Measurements from ENCODE around the gene BOD1. TPM values are rescaled to one million over a fixed set of nuclear protein-coding genes. Genes with fewer than 3 reads are reported as not detected.
"Not testable (repeated sequence)": the region's sequence is repeated elsewhere in the genome, so short reads cannot be mapped to it uniquely, and the experiment has no call there.

The BOD1 gene
- total and polyA plus RNA-seq, 9 of the 15 experiments (the other 6 are each of a cell fraction or from before 2014, with no cell fraction given) = 10.1 to 31.6 (median 22.6) TPM

GRCh38 chr5:173590436-173591055 lies 25.9 kb downstream of the BOD1 start:
- ATAC-seq (no peak), FAIRE-seq (no peak), DNase-seq (ENCODE audit: extremely low read depth in 1 of 4, low spot score in 3 of 4) (no peak)
- Histone ChIP-seq H3K27me3 (ENCODE audit: control insufficient read depth in 2 of 2, insufficient read depth in 2 of 2, low read length in 2 of 2) (no peaks in the 10 kb centered on the region; a peak in 1 of 5 replicates), H3K4me1 (replicated peaks in 1 of 2; ENCODE audit: control insufficient read depth in 2 of 2, insufficient read depth in 2 of 2, low read length in 2 of 2) (no peaks in the 10 kb centered on the region), H3K9ac (ENCODE audit: insufficient read depth in 1 of 2, low read depth in 2 of 2, low read length in 2 of 2) (no peak overlapping the region), H2AFZ (ENCODE audit: low read depth, low read length) (no peak overlapping the region), H3K27ac (ENCODE audit: extremely low read depth, low read depth, low read length) (no peak overlapping the region), H3K79me2 (ENCODE audit: control insufficient read depth, insufficient read depth, low read length) (no peaks in the 10 kb centered on the region), H3K4me3 (no peak overlapping the region), H3K4me2 (ENCODE audit: insufficient read depth, low read length) (no peak overlapping the region), H3K36me3 (ENCODE audit: control insufficient read depth, insufficient read depth, low read length) (no peaks in the 10 kb centered on the region), H3K9me3 (replicated peaks; ENCODE audit: control insufficient read depth, insufficient read depth, low read depth, low read length) (peaks cover 10% of the 10 kb centered on the region), H4K20me1 (replicated peaks; ENCODE audit: control insufficient read depth, insufficient read depth, low read length) (no peaks in the 10 kb centered on the region), H3K9me1 (ENCODE audit: control insufficient read depth, insufficient read depth, low read length) (no peaks in the 10 kb centered on the region)
- in situ Hi-C loops (cut with MboI) = no loop called here
- ChIA-PET CTCF (ENCODE audit: low intra/inter-chr PET ratio) (no interaction called here), POLR2A (interaction anchor here (0.5 to 1.2 kb wide), 3 partner anchors 9 to 25 kb away, joined by 3 read pairs; no protein-coding TSS in a partner anchor)
- under 1% methylated on average over 8 of the region's 8 CpGs for WGBS (ENCODE audit: insufficient coverage, low coverage, missing lambda C conversion rate)
- TF ChIP-seq HNRNPUL1 (IDR thresholded peaks at IDR 0.05; ENCODE audit: low read length) (no peak), XRCC5 (IDR thresholded peaks at IDR 0.05; ENCODE audit: low read depth, low read length) (no peak), ZNF785 (CRISPR knock-in tag; IDR thresholded peaks at IDR 0.05) (no peak), POU5F1 (IDR thresholded peaks at IDR 0.05; ENCODE audit: borderline replicate concordance, low read depth, low read length, partially characterized antibody) (no peak), CXXC5 (CRISPR knock-in tag; IDR thresholded peaks at IDR 0.05) (no peak), THAP12 (CRISPR knock-in tag; IDR thresholded peaks at IDR 0.05) (no peak), ZNF140 (CRISPR knock-in tag; IDR thresholded peaks at IDR 0.05) (no peak), E2F6 (IDR thresholded peaks at IDR 0.05; ENCODE audit: borderline replicate concordance in 1 of 2, extremely low read depth in 1 of 2, insufficient read depth in 1 of 2, insufficient read length in 1 of 2, low read depth in 1 of 2, low read length in 1 of 2, poor library complexity in 1 of 2, severe bottlenecking in 1 of 2) (no peak)
- intact Hi-C loops (cut with micrococcal nuclease) = no loop called here
- BruUV-seq (replicated peaks) = no TSS peak

DNA sequence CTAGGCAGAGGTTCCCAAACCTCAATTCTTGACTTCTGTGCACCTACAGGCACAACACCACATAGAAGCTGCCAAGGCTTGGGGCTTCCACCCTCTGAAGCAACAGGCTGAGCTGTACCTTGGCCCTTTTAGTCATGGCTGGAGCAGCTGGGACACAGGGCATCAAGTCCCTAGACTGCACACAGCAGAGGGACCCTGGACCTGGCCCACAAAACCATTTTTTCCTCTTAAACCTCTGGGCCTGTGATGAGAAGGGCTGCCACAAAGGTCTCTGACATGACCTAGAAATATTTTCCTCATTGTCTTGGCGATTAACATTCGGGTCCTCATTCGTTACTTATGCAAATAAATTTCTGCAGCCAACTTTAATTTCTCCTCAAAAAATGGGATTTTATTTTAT lies 30.3 kb downstream of the BOD1 start:
- H3K36me3 ChIP-seq (ENCODE audit: control insufficient read depth, insufficient read depth, low read length); in situ Hi-C loops (cut with MboI); FAIRE-seq; H3K9me3 ChIP-seq (replicated peaks; ENCODE audit: control insufficient read depth, insufficient read depth, low read depth, low read length); H3K79me2 ChIP-seq (ENCODE audit: control insufficient read depth, insufficient read depth, low read length); BruUV-seq (replicated peaks); H2AFZ ChIP-seq (ENCODE audit: low read depth, low read length); H3K4me2 ChIP-seq (ENCODE audit: insufficient read depth, low read length); ATAC-seq; H3K9me1 ChIP-seq (ENCODE audit: control insufficient read depth, insufficient read depth, low read length); H3K27ac ChIP-seq (ENCODE audit: extremely low read depth, low read depth, low read length); POLR2A ChIA-PET; H3K27me3 ChIP-seq (ENCODE audit: control insufficient read depth in 2 of 2, insufficient read depth in 2 of 2, low read length in 2 of 2); H3K4me1 ChIP-seq (replicated peaks in 1 of 2; ENCODE audit: control insufficient read depth in 2 of 2, insufficient read depth in 2 of 2, low read length in 2 of 2); DNase-seq (ENCODE audit: extremely low read depth in 1 of 4, low spot score in 3 of 4); H3K9ac ChIP-seq (ENCODE audit: insufficient read depth in 1 of 2, low read depth in 2 of 2, low read length in 2 of 2); H3K4me3 ChIP-seq; H4K20me1 ChIP-seq (replicated peaks; ENCODE audit: control insufficient read depth, insufficient read depth, low read length); intact Hi-C loops (cut with micrococcal nuclease): not testable (repeated sequence)
- CTCF ChIA-PET (ENCODE audit: low intra/inter-chr PET ratio) = interaction anchor here (0.6 to 1.1 kb wide), 2 partner anchors 741 to 761 kb away, joined by 3 read pairs; no protein-coding TSS in a partner anchor
- 2% methylated on average over 3 of the region's 3 CpGs for WGBS (ENCODE audit: insufficient coverage, low coverage, missing lambda C conversion rate)

Measured in K562 (cell line).